ENCODE measurements around the gene HACD1. TPM values are rescaled to one million over a fixed set of nuclear protein-coding genes. Genes with fewer than 3 reads are reported as not detected.

HACD1 gene
- total RNA-seq, 1 experiment from 2014 or later: 29.6 TPM

DNA sequence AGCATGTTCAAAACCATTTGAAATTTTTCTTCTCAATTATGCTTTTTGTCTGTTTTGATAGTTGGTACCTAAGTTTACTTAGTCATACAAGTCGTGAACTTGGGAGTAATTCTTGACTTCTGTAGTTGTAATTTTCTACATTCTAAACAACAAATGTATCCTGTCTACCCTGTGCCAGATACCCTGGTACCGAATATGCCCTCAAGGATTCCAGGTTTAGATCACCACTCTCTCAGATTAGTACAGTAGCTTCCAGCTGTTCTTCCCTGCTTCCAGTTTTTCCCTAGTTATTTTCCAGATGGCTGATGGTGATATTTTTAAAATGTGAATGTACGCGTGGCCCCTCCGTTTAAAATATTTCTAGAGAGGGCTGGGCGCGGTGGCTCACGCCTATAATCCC, 33.2 kb upstream of the HACD1 start:
- H3K4me3 ChIP-seq: no peak overlapping the region
- TSS peak; percentile 89 for BruUV-seq (replicated peaks)
- H3F3A ChIP-seq (ENCODE audit: insufficient read depth, low read depth): peaks cover 20% of the 10 kb centered on the region
- TF ChIP-seq CTCF (conservative IDR thresholded peaks at IDR 0.05): no peak
- no peak for TF ChIP-seq EZH2 (IDR thresholded peaks at IDR 0.05; ENCODE audit: low read depth)
- CTCF ChIA-PET: interaction anchor here (0.6 kb wide), 1 partner anchor 212 kb away, joined by 5 read pairs; no protein-coding TSS in a partner anchor
- no peak overlapping the region for H3K4me2 ChIP-seq
- H4K20me1 ChIP-seq (ENCODE audit: insufficient read depth): no peaks in the 10 kb centered on the region
- H2AFZ ChIP-seq: no peak overlapping the region
- H3K9me2 ChIP-seq (ENCODE audit: insufficient read depth): no peaks in the 10 kb centered on the region
- H3K27ac ChIP-seq: no peak overlapping the region
- no peaks in the 10 kb centered on the region for H3K27me3 ChIP-seq (ENCODE audit: insufficient read depth, low read depth)
- intact Hi-C loops (cut with micrococcal nuclease; ENCODE audit: unreplicated experiment): no loop called here
- peaks cover 30% of the 10 kb centered on the region for H3K4me1 ChIP-seq (replicated peaks; ENCODE audit: insufficient read depth)
- H3K9me3 ChIP-seq (ENCODE audit: insufficient read depth, low read depth): peaks cover 9% of the 10 kb centered on the region; the same call in 1 of the 2 replicates
- POLR2A ChIA-PET (ENCODE audit: unreplicated experiment): no interaction called here
- H3K36me3 ChIP-seq (ENCODE audit: low read depth): peaks cover 20% of the 10 kb centered on the region
- peaks cover 96% of the 10 kb centered on the region for H3K79me2 ChIP-seq (ENCODE audit: low read depth)
- no peak for DNase-seq

- Histone ChIP-seq H3K79me2 (ENCODE audit: low read depth) (peaks cover 96% of the 10 kb centered on the region), H3K9me3 (ENCODE audit: insufficient read depth, low read depth) (peaks cover 9% of the 10 kb centered on the region; the same call in 1 of the 2 replicates), H3K27me3 (ENCODE audit: insufficient read depth, low read depth) (no peaks in the 10 kb centered on the region), H3K4me3 (no peak overlapping the region), H2AFZ (no peak overlapping the region), H3K36me3 (ENCODE audit: low read depth) (peaks cover 20% of the 10 kb centered on the region), H3F3A (ENCODE audit: insufficient read depth, low read depth) (peaks cover 15% of the 10 kb centered on the region), H3K4me1 (replicated peaks; ENCODE audit: insufficient read depth) (peaks cover 27% of the 10 kb centered on the region), H3K9me2 (ENCODE audit: insufficient read depth) (no peaks in the 10 kb centered on the region), H3K27ac (no peak overlapping the region), H3K4me2 (no peak overlapping the region), H4K20me1 (ENCODE audit: insufficient read depth) (no peaks in the 10 kb centered on the region)
- POLR2A ChIA-PET (ENCODE audit: unreplicated experiment): no interaction called here
- no peak for TF ChIP-seq CTCF (conservative IDR thresholded peaks at IDR 0.05)
- TF ChIP-seq EZH2 (IDR thresholded peaks at IDR 0.05; ENCODE audit: low read depth): no peak
- no peak for DNase-seq
- CTCF ChIA-PET: interaction anchor here (0.6 kb wide), 1 partner anchor 211 kb away, joined by 5 read pairs; no protein-coding TSS in a partner anchor
- intact Hi-C loops (cut with micrococcal nuclease; ENCODE audit: unreplicated experiment): no loop called here
- BruUV-seq (replicated peaks): no TSS peak
Measured at GRCh38 chr10:17649836-17650235, 32.7 kb upstream of the HACD1 start.

DNA sequence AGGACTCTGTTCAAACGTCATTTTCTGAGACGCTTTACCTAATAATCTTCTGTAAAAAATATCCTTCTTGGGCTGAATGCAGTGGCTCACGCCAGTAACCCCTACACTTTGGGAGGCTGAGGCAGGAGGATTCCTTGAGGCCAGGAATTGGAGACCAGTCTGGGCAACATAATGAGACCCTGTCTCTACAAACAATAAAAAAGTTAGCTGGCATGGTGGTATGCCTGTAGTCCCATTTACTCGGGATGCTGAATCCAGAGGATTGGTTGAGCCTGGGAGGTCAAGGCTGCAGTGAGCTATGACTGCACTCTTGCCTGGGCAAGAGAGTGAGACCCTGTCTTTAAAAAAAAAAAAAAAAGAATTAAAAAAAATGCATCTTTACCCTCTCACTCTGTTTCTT, 31.9 kb upstream of the HACD1 start:
- CTCF ChIA-PET: interaction anchor here (0.6 kb wide), 1 partner anchor 17 kb away, joined by 8 read pairs; no protein-coding TSS in a partner anchor

More for the DNA sequence above, 31.9 kb upstream of the HACD1 start:
- intact Hi-C loops (cut with micrococcal nuclease; ENCODE audit: unreplicated experiment): no loop called here
- H3K36me3 ChIP-seq (ENCODE audit: low read depth): peaks cover 20% of the 10 kb centered on the region
- no TSS peak for BruUV-seq (replicated peaks)
- no peak overlapping the region for H3K27ac ChIP-seq
- H3K79me2 ChIP-seq (ENCODE audit: low read depth): peaks cover 97% of the 10 kb centered on the region
- peaks cover 11% of the 10 kb centered on the region; the same call in 1 of the 2 replicates for H3F3A ChIP-seq (ENCODE audit: insufficient read depth, low read depth)
- H3K4me3 ChIP-seq: no peak overlapping the region
- H3K4me1 ChIP-seq (replicated peaks; ENCODE audit: insufficient read depth): peaks cover 21% of the 10 kb centered on the region
- no peak for DNase-seq
- H3K27me3 ChIP-seq (ENCODE audit: insufficient read depth, low read depth): no peaks in the 10 kb centered on the region
- H3K9me2 ChIP-seq (ENCODE audit: insufficient read depth): no peaks in the 10 kb centered on the region
- H4K20me1 ChIP-seq (ENCODE audit: insufficient read depth): no peaks in the 10 kb centered on the region
- H3K4me2 ChIP-seq: no peak overlapping the region
- POLR2A ChIA-PET (ENCODE audit: unreplicated experiment): no interaction called here
- H3K9me3 ChIP-seq (ENCODE audit: insufficient read depth, low read depth): peaks cover 9% of the 10 kb centered on the region; the same call in 1 of the 2 replicates
- no peak overlapping the region for H2AFZ ChIP-seq
- TF ChIP-seq CTCF (conservative IDR thresholded peaks at IDR 0.05): no peak
- no peak for TF ChIP-seq EZH2 (IDR thresholded peaks at IDR 0.05; ENCODE audit: low read depth)
